ENCODE measurements around the gene PARVG.

Gene PARVG

GRCh38 chr22:44142421-44143104 lies 38.2 kb upstream of the PARVG start:
- DNase-seq (ENCODE audit: extremely low read depth, insufficient read length): no peak
- H3K27me3 ChIP-seq (replicated peaks; ENCODE audit: control insufficient read depth, insufficient read depth, low read length): no peaks in the 10 kb centered on the region
- no peak overlapping the region for H3K4me3 ChIP-seq (replicated peaks; ENCODE audit: low read depth, low read length)
- no peak for TF ChIP-seq CTCF (IDR thresholded peaks at IDR 0.05; ENCODE audit: insufficient read depth, low read length, poor library complexity, severe bottlenecking)
- H3K36me3 ChIP-seq (ENCODE audit: control insufficient read depth, insufficient read depth, low read length): peaks cover 26% of the 10 kb centered on the region

GRCh38 chr22:44143105-44143474 lies 37.6 kb upstream of the PARVG start:
- H3K27me3 ChIP-seq (replicated peaks; ENCODE audit: control insufficient read depth, insufficient read depth, low read length): no peaks in the 10 kb centered on the region
- no peak for DNase-seq (ENCODE audit: extremely low read depth, insufficient read length)
- no peak for TF ChIP-seq CTCF (IDR thresholded peaks at IDR 0.05; ENCODE audit: insufficient read depth, low read length, poor library complexity, severe bottlenecking)
- no peak overlapping the region for H3K4me3 ChIP-seq (replicated peaks; ENCODE audit: low read depth, low read length)
- H3K36me3 ChIP-seq (ENCODE audit: control insufficient read depth, insufficient read depth, low read length): peaks cover 22% of the 10 kb centered on the region

GRCh38 chr22:44143579-44143978 lies 37.1 kb upstream of the PARVG start:
- no peaks in the 10 kb centered on the region for H3K27me3 ChIP-seq (replicated peaks; ENCODE audit: control insufficient read depth, insufficient read depth, low read length)
- TF ChIP-seq CTCF (IDR thresholded peaks at IDR 0.05; ENCODE audit: insufficient read depth, low read length, poor library complexity, severe bottlenecking): no peak
- no peak overlapping the region for H3K4me3 ChIP-seq (replicated peaks; ENCODE audit: low read depth, low read length)
- H3K36me3 ChIP-seq (ENCODE audit: control insufficient read depth, insufficient read depth, low read length): peaks cover 18% of the 10 kb centered on the region
- DNase-seq (ENCODE audit: extremely low read depth, insufficient read length): no peak

GRCh38 chr22:44144046-44144569 lies 36.6 kb upstream of the PARVG start:
- no peak for DNase-seq (ENCODE audit: extremely low read depth, insufficient read length)
- TF ChIP-seq CTCF (IDR thresholded peaks at IDR 0.05; ENCODE audit: insufficient read depth, low read length, poor library complexity, severe bottlenecking): no peak

GRCh38 chr22:44145544-44145943 lies 35.2 kb upstream of the PARVG start:
- peaks cover 16% of the 10 kb centered on the region for H3K36me3 ChIP-seq (ENCODE audit: control insufficient read depth, insufficient read depth, low read length)
- TF ChIP-seq CTCF (IDR thresholded peaks at IDR 0.05; ENCODE audit: insufficient read depth, low read length, poor library complexity, severe bottlenecking): no peak
- no peaks in the 10 kb centered on the region for H3K27me3 ChIP-seq (replicated peaks; ENCODE audit: control insufficient read depth, insufficient read depth, low read length)

More at GRCh38 chr22:44144046-44144569, 36.6 kb upstream of the PARVG start:
- Histone ChIP-seq H3K4me3 (replicated peaks; ENCODE audit: low read depth, low read length) (no peak overlapping the region), H3K27me3 (replicated peaks; ENCODE audit: control insufficient read depth, insufficient read depth, low read length) (no peaks in the 10 kb centered on the region), H3K36me3 (ENCODE audit: control insufficient read depth, insufficient read depth, low read length) (peaks cover 15% of the 10 kb centered on the region)

More at GRCh38 chr22:44145544-44145943, 35.2 kb upstream of the PARVG start:
- no peak for DNase-seq (ENCODE audit: extremely low read depth, insufficient read length)
- no peak overlapping the region for H3K4me3 ChIP-seq (replicated peaks; ENCODE audit: low read depth, low read length)

Data from GM06990 (cell line).